Measurements from ENCODE around the gene PLEKHB2.
A peak's percentile ranks its signal among the peaks of the same experiment; 100 is the strongest.
"Not testable (repeated sequence)": the region's sequence is repeated elsewhere in the genome, so short reads cannot be mapped to it uniquely, and the experiment has no call there.

PLEKHB2 gene

DNA sequence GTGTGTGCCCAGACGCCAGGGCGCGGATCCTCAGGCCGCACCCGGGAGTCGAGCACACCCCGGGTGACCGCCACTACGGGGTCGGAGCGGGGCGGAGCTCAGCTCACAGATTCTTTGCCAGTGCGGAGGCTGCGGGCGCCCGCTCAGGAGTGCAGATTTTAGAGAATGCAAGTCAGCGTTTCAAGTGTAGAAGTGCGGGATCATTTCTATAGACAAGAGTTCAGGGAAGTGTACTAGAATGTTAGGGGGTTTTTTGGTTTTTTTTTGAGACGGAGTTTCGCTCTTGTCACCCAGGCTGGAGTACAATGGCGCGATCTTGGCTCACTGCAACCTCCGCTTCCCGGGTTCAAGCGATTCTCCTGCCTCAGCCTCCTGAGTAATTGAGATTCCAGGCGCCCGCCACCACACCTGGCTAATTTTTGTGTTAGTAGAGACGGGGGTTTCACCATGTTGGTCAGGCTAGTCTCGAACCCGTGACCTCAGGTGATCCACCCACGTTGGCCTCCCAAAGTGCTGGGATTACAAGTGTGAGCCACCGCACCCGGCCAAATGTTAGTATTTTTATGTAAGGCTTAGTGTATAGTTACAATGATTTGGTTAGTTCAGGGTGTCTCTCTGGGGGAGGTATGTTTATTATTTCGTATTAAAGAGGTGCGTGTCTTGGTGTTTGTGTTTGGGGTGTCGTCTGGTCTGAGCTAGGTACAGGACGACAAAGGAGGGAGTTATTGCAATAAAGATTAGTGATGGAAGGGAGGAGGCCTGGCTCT lies 11.3 kb upstream of the PLEKHB2 start:
- DNase-seq (ENCODE audit: low spot score): no peak

DNA sequence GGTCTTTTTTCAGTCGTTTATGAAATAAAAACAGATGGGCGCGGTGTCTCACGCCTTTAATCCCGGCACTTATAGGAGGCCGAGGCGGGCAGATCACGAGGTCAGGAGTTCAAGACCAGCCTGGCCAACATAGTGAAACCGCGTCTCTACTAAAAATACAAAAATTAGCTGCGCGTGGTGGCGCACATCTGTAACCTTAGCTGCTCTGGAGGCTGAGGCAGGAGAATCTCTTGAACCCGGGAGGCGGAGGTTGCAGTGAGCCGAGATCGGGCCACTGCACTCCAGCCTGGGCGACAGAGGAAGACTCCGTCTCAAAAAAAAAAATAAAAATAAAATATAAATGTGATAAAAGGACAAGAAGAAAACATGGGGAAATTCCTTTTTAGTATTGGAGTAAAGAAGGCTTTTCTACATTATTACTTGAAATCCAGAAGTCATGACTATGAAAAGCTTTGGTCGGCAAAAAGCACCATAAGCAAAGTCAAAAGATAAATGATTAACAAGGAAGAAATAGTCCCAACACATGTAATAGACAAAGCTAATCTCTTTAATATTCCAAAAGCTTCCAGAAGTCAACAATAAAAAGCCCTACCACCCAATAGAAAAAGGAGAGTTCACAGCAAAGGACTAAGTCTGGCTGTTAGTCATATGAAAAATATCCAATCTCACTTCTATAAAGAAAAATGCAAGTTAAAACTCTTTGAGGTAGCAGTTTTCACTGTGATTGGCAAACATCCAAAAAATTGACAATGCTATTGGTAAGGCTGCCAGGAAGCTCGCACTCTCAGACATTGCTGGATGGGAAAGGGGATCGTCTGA lies 10.5 kb upstream of the PLEKHB2 start:
- no peak for DNase-seq (ENCODE audit: low spot score)

DNA sequence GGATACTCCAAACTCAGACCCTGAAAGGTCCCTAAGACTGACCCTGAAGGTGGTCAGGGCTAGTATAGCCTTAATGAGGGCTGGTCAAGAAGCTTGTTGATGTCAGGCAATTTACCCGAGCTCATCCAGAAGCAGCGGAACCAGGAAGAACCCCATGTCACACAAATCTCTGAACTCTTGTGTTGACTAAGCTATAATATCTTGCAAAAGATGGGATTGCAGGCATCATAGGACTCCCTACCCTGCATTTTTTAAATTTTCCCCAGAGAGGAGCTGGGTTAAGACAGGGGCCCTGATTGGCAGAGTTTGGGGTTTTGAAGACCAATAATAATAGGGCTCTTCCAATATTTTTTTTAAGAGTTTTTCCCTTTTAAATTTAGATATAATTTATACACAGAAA lies 2.0 kb upstream of the PLEKHB2 start:
- DNase-seq (ENCODE audit: low spot score): no peak

DNA sequence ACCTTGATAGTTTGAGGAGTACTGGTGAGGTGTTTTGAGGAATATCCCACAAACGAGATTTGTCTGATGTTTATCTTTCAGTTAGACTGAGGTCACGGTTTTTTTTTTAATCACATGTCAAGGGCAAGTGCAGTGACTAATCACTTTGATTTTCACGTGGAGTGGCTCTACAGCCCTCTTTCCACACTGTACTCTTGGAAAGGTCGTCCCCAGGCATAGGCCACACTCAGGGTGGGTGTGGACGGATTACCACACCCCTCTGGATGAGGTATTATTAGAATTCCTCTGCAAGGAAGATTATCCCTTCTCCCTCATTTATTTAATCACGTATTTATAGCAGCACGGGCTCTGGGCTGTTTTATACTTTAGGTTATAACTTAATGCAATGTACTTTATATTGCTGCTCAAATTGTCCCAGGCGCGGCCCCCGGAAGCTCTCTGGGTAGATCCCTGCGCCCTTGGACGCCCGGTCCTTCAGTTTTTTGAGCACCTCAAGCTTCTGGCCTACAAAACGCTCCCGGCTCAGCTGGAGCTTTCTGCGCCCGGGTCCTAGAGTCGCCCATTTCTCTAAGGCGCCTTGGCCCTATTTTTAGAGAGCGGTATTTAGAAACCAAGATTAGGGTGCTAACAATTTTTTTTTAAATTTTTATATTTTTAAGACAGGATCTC lies 515 bp upstream of the PLEKHB2 start:
- peak; percentile 73 for DNase-seq (ENCODE audit: low spot score)

DNA sequence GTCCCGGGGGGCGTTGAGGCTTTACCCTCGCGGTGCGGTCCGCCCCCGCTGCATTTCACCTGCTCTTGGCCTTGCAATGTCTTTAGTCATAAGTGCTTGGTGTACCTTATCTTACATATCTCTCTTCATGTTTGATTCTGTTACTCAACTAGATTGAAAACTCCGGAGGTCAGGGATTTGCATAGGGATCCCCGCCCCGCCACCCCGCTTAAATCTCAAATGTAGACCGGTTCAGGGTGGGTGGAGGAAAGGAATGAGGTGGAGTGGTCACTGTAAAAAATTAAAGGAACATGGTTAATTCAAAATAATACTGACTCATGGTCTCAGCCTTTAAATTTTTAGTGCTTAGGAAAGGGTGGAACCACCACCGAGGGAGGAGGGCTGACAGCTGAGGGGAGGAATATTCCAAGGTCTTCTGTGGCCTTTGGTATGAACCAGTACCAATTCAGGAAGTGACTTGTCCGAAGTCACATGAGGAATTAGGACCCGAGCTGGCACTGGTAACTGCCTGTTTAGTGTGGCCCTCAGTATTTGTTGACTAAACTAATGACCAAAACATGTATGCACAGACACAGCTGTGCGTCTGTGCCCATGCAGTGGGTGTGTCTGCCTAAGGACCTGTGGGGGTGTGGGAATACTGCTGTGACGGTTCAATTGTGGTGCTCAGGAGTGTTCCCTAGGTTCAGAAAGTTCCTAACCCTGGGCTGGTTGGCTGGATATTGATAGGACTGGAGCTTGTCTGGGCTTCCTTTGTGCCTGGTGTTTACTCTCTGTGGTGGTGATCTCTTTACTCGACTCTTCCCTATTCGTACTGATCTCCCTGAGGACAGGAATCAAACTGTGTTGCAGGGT lies 1.0 kb downstream of the PLEKHB2 start:
- peak; percentile 23 for DNase-seq (ENCODE audit: low spot score)

DNA sequence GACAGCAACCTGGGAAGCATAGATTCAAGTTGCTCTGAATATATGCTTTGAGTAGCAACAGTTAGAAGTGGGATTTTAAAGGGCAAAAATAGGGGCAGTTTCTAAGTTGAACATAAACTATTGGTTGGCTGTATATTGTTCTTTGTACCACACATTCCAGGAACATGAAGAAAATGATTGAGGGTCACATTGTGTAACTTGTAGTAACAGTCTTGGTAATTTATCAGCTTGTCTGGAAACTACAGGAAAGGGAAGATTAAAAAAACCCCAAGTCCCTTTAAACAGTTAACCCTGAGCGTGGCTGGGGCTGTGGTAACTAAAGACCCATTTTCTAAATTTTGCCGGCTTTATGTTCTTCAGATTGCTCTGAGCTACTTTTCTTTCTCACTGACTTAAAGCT lies 7.4 kb downstream of the PLEKHB2 start:
- no peak for DNase-seq (ENCODE audit: low spot score)

DNA sequence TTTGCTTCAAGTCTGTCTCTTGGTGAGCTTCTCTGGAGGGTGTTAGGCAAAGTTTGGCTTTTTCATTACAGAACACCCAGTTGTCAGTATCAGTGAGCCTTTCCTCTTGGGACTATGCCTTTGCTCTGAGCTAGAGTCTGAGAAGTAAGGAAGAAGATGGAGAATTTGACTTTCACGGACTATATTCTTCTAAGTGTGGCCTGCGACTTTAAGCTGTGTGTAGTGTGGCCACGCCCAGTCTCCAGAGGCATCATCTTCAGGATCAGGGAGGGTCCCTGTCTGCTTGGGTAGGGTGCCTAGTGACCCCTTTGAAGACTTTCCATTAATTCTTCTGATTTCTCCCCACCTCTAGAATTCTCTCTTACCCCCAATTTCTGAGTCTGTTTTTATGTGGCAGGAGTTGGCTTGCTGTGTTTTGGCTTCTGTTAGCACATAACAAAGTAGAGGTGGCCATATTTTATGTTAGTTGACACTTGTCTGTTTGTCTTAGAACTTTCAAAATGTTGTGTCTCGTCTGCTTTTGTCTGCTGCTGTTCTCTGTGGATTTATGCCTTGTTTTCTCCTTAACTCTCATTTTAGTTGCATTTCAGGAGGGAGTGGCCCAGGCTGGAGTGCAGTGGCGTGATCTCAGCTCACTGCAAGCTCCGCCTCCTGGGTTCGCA lies 8.6 kb downstream of the PLEKHB2 start:
- DNase-seq (ENCODE audit: low spot score): no peak

DNA sequence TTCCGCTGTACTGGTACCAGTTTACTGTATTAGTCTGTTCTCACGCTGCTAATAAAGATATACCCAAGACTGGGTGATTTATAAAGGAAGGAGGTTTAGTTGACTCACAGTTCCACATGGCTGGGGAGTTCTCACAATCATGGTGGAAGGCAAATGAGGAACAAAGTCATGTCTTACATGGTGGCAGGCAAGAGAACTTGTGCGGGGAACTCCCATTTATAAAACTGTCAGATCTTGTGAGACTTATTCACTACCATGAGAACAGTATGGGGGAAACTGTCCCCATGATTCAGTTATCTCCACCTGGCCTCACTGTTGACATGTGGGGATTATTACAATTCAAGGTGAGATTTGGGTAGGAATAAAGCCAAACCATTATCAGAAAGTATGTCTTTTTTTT lies 9.8 kb downstream of the PLEKHB2 start:
- not testable (repeated sequence) for DNase-seq (ENCODE audit: low spot score)

DNA sequence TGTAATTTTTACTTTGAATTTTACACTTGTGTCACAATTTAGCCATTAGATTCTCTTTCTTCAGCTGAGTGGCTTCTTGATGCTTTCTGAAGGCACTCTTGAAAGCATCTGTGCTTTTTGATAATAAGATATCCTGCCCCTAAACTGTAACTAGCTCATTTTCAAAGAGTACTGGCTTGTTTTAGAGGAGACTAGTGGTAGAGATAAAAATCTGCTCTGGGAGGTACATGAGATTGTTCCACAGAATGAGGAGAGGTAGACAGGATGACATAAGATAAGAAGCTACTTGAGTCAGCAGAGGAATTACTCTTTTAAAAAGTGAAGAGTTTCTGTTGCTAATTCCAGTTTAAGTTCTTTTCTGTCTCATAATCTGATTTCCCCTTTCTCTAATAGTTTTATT lies 10.6 kb downstream of the PLEKHB2 start:
- no peak for DNase-seq (ENCODE audit: low spot score)

DNA sequence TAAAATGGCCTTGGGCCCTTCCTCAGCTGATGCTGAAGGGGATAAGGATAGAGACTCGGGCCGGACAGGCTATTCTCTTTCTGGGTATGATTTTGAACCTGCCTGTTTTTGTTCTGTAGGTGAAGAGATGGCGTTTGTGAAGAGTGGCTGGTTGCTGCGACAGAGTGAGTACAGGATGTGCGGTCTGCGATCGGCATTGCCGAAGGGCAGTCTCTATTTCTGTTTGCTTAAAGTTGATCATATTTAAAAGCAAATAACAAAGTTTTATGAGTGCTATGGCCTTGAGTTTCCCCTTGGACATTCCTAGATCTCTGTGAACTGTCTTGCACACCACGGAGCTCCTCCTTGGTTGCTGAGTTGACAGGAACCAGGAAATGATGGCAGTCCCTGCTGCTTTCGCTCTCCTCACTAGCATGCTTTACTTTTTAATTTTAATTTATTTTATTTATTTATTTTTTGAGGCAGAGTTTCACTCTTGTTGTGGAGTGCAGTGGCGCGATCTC lies 15.7 kb downstream of the PLEKHB2 start:
- no peak for DNase-seq (ENCODE audit: low spot score)

DNA sequence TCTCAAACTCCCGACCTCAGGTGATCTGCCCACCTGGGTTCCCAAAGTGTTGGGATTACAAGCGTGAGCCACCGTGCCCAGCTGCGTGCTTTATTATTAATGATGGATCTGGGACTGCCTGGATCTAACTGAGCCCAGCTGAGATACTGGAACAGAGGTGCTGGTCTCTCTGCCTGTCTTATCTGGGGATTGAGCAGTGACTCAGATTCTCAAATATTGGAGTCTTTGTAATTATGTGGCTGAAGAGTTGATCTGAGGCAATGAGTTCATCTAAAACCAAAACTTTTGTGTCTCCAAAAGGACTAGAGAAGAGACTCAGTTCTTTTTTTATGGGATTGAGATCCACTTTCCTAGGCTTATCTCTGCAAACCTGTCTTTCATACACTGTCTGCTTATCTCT lies 16.3 kb downstream of the PLEKHB2 start:
- no peak for DNase-seq (ENCODE audit: low spot score)

DNA sequence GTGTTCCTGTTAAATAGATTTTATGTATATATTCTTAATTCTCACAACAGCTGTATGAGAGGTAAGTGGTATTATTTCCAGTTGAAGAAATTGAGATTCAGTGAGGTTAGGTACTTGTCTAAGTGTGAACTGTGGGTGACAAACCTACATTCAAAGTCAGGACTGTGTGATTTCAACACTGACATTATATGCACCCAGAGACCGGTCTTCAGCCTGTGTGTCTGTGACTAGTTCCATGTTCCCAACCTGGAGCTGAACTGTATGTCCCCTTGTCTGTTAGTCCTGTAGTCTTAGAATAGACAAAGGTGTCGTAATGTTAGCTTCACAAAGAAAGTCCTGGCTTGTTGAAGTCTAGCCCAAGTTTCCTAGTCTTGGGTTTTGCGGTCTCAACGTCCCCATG lies 17.4 kb downstream of the PLEKHB2 start:
- no peak for DNase-seq (ENCODE audit: low spot score)

DNA sequence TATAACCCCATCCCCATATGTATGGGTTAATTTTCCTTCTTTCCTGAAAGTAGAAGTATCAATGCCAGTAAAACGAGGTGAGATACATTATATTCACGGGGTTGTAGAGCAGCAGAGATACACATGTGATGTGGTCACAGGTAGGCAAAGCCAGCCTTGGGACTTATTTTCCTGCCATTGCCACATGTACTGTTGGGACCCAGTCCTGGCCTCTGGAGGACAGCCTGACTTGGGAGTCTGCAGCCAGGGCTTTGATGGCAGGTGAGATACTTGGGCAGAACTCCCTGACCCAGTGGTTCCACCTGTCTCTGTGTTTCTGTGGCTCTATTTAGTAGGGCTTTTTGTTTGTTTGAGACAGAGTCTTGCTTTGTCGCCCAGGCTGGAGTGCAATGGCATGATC lies 18.1 kb downstream of the PLEKHB2 start:
- no peak for DNase-seq (ENCODE audit: low spot score)

DNA sequence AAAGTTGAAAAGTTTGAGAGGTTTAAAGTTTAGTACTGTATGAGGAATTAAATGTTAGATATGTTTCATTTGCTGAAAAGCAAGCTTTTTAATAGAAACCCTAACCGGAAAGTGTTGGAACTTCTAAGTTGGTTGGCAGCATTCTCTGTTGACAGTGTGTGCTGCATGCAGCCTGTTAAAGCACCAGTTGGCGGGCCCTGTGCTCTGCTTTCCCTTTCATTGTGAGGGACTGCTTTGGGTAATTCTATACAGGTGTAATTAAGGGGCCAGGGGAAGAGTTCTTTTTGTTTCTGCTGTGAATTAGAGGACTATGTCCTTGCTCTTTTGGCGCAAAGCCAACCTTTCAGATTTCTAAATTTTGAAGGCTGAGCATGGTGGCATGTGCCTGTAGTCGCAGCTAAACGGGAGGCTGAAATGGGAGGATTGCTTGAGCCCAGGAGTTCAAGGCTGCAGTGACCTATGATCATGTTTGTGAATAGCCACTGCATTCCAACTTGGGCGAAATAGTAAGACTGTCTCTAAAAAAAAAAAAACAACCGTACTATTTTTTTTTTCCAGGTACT lies 20.1 kb downstream of the PLEKHB2 start:
- DNase-seq (ENCODE audit: low spot score): no peak

DNA sequence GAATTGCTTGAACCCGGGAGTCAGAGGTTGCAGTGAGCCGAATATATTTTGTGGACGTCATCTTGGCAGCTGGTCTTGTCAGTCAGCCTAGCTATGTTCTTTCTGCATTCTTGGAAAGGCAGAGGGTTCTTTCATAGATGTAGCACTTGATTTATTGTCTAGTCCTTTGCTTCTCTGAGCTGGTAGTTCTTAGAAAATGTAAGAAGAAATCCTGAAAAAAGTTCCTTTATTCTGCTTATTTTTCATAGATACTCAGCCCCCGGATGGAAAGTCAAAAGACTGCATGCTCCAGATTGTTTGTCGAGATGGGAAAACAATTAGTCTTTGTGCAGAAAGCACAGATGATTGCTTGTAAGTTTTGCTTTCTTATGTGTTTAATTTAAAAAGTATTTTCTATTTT lies 21.3 kb downstream of the PLEKHB2 start:
- DNase-seq (ENCODE audit: low spot score): no peak

DNA sequence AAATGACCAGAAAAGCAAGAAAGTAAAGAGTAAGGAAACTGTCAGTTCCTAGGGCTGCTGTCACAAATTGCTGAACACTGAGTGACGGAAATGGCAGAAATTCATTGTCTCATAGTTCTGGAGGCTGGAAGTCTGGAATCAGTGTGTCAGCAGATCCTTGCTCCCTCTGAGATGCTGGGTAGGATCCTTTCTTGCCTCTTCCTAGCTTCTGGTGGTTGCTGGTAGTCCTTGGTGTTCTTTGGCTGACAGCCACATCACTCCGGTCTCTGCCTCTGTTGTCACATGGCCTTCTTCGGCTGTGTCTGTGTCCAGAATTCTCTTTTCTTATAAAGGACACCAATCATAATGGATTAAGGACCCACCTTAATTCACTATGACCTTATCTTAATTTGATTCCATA lies 21.9 kb downstream of the PLEKHB2 start:
- DNase-seq (ENCODE audit: low spot score): no peak

DNA sequence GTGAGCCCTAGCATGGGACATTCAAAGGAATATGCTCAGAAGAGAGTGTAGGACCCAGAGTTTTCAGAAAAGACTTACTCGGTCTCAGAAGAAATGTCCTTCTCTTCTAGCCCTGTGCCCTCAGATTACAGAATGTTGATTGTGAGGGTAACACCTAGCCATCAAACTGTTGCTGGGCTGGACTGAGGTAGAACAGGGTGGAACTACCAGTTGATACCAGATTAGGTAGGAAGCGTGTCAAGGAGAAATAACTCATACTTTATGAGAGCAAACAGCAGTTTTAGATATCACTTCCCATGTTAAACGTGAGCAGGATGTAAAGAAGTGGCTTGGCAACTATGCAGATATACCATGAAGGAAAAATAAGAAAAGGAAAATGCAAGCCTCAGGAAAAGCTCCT lies 22.8 kb downstream of the PLEKHB2 start:
- no peak for DNase-seq (ENCODE audit: low spot score)

DNA sequence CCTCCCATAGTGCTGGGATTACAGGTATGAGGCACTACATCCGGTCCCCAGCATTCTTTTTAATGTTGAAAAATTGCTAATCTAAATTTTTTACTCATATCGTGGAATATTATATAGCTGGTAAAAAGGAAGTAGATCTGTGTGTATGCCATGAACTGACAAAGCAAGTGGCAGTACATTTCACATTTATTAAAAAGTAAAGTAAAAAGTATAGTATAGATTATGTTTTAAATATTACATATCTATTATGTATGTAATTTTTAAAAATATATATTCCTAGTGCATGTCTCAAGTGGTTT lies 25.1 kb downstream of the PLEKHB2 start:
- no peak for DNase-seq (ENCODE audit: low spot score)

DNA sequence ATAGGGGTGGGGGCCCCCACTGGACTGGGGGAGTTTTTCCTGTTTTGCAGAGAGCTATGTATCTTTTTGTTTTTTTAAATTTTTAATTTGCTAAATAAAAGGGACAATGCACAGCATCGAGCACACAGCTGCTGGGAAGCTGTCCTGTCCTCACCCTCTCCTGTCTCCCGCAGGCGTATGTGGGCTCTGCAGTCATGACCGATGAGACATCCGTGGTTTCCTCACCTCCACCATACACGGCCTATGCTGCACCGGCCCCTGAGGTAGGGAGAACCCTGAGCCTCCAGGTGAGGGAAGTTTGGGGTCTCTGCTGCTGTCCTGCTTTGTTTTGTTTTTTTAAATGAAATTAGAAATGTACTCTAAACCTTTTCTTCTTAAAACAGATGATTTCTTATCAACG lies 27.6 kb downstream of the PLEKHB2 start:
- DNase-seq (ENCODE audit: low spot score): no peak

DNA sequence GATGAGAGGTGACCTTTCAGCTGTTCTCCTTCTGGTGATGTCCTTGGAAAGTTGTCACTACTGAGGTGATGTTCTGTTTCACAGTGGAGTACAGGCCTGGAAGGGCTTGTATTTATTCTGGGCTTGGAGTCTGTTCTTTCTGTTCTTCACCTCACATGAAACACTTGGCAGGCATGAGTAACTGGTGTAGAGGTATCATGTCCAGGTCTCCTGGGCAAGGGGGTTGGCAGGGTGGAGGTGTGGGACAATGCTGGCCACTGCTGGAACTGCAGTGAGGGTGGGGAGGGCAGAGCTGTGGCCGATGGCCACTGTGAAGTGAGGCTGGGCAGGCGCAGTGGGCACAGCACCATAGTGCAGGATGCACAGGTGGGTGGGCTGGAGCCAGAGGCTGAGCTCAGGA lies 35.4 kb downstream of the PLEKHB2 start:
- DNase-seq (ENCODE audit: low spot score): no peak

DNA sequence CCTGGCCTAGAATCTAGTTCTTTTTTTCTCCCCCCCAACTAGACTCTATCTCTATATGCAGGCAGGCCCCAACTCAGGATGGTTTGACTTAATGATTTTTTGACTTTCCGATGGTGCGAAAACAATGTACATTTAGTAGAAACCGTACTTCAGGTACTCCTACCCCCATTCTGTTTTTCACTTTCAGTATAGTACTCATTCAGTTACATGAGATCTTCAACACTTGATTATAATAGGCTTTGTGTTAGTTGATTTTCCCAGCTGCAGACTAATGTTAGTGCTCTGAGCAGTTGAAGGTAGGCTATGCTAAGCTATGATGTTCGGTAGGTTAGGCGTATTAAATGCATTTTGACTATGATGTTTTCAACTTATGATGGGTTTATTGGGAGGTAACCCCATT lies 37.7 kb downstream of the PLEKHB2 start:
- no peak for DNase-seq (ENCODE audit: low spot score)

Data from CD4-positive, alpha-beta T cell treated with Interleukin-15 for 4 hours (primary cell).